ENCODE results near the gene FANCC. TPM values are rescaled to one million over a fixed set of nuclear protein-coding genes. Genes with fewer than 3 reads are reported as not detected.
A peak's percentile ranks its signal among the peaks of the same experiment; 100 is the strongest.

FANCC gene
- total and polyA plus RNA-seq, 2 of the 13 experiments (the other 11 are each of a cell fraction or from before 2014, with no cell fraction given), result 7.4 to 8.6 TPM

GRCh38 chr9:95165004-95165403, 152.5 kb downstream of the FANCC start:
- DNase-seq (ENCODE audit: low spot score), result no peak

GRCh38 chr9:95157481-95158151, 159.9 kb downstream of the FANCC start:
- Histone ChIP-seq H4K20me1 (ENCODE audit: insufficient read depth, low read length) (no peaks in the 10 kb centered on the region), H3K4me2 (ENCODE audit: low read depth, low read length) (no peak overlapping the region), H3K4me3 (replicated peaks in 1 of 3; ENCODE audit: insufficient read depth in 1 of 3, low read depth in 2 of 3, low read length in 3 of 3) (no peak overlapping the region), H3K79me2 (ENCODE audit: insufficient read depth, low read length) (no peaks in the 10 kb centered on the region), H3K27ac (ENCODE audit: extremely low read length, insufficient read depth, low read length) (no peak overlapping the region), H3K9ac (ENCODE audit: insufficient read depth, low read depth, low read length) (no peak overlapping the region), H3K4me1 (ENCODE audit: insufficient read depth, low read length) (peaks cover 9% of the 10 kb centered on the region; the same call in 1 of the 2 replicates), H3K36me3 (replicated peaks in 1 of 2; ENCODE audit: control insufficient read depth in 1 of 2, insufficient read depth in 2 of 2, low read length in 2 of 2) (no peaks in the 10 kb centered on the region), H3K9me3 (ENCODE audit: low read length) (no peaks in the 10 kb centered on the region), H2AFZ (ENCODE audit: low read length) (no peak overlapping the region), H3K27me3 (ENCODE audit: control insufficient read depth in 1 of 2, insufficient read depth in 2 of 2, low read length in 2 of 2) (no peaks in the 10 kb centered on the region)
- 90% methylated on average over 7 of the region's 7 CpGs for WGBS (ENCODE audit: low lambda C conversion rate)
- ATAC-seq, result no peak
- no TSS peak for BruUV-seq (replicated peaks)
- in situ Hi-C loops (cut with HindIII; ENCODE audit: extremely low pct_ligation_motif_present, low pct_unique_long_range_greater_than_20kb), result no loop called here
- CTCF ChIA-PET (ENCODE audit: low intra/inter-chr PET ratio, low total read pairs), result no interaction called here
- no peak for FAIRE-seq
- POLR2A ChIA-PET, result no interaction called here
- intact Hi-C loops (cut with micrococcal nuclease; ENCODE audit: unreplicated experiment), result no loop called here
- peak; percentile 57 for DNase-seq (ENCODE audit: low spot score)
- TF ChIP-seq RNF219 (CRISPR knock-in tag; IDR thresholded peaks at IDR 0.05) (no peak), LBX2 (CRISPR knock-in tag; IDR thresholded peaks at IDR 0.05; ENCODE audit: borderline replicate concordance) (no peak), ZNF329 (CRISPR knock-in tag; IDR thresholded peaks at IDR 0.05; ENCODE audit: low read depth) (no peak), ZNF737 (CRISPR knock-in tag; IDR thresholded peaks at IDR 0.05; ENCODE audit: borderline replicate concordance) (no peak), TSC22D2 (CRISPR knock-in tag; IDR thresholded peaks at IDR 0.05; ENCODE audit: borderline replicate concordance) (no peak), ZNF644 (CRISPR knock-in tag; IDR thresholded peaks at IDR 0.05; ENCODE audit: low read depth) (0 out of 2 replicates have a peak, but pooled peaks have one; percentile 23), CEBPG (CRISPR knock-in tag; IDR thresholded peaks at IDR 0.05) (peak; percentile 91), SIX4 (CRISPR knock-in tag; IDR thresholded peaks at IDR 0.05) (no peak), JDP2 (CRISPR knock-in tag; IDR thresholded peaks at IDR 0.05; ENCODE audit: borderline replicate concordance) (no peak), TMF1 (CRISPR knock-in tag; IDR thresholded peaks at IDR 0.05; ENCODE audit: low read depth) (no peak)
- TF ChIP-seq, protein P1, sequence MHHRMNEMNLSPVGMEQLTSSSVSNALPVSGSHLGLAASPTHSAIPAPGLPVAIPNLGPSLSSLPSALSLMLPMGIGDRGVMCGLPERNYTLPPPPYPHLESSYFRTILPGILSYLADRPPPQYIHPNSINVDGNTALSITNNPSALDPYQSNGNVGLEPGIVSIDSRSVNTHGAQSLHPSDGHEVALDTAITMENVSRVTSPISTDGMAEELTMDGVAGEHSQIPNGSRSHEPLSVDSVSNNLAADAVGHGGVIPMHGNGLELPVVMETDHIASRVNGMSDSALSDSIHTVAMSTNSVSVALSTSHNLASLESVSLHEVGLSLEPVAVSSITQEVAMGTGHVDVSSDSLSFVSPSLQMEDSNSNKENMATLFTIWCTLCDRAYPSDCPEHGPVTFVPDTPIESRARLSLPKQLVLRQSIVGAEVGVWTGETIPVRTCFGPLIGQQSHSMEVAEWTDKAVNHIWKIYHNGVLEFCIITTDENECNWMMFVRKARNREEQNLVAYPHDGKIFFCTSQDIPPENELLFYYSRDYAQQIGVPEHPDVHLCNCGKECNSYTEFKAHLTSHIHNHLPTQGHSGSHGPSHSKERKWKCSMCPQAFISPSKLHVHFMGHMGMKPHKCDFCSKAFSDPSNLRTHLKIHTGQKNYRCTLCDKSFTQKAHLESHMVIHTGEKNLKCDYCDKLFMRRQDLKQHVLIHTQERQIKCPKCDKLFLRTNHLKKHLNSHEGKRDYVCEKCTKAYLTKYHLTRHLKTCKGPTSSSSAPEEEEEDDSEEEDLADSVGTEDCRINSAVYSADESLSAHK (CRISPR knock-in tag; IDR thresholded peaks at IDR 0.05; ENCODE audit: borderline replicate concordance), result no peak

More at GRCh38 chr9:95165004-95165403, 152.5 kb downstream of the FANCC start:
- no peak overlapping the region for H3K27ac ChIP-seq (ENCODE audit: extremely low read length, insufficient read depth, low read length)
- TF ChIP-seq MAFF (IDR thresholded peaks at IDR 0.05; ENCODE audit: low read depth, low read length), result 0 out of 2 replicates have a peak, but pooled peaks have one; percentile 20
- TF ChIP-seq BCL6 (CRISPR knock-in tag; IDR thresholded peaks at IDR 0.05), result no peak
- TF ChIP-seq MAFK (conservative IDR thresholded peaks at IDR 0.05 in 1 of 2, IDR thresholded peaks at IDR 0.05 in 1 of 2; ENCODE audit: low read length in 2 of 2), result peak in 1 of 2 experiments; percentile 66; a peak in 3 of 4 replicates
- intact Hi-C loops (cut with micrococcal nuclease; ENCODE audit: unreplicated experiment), result no loop called here
- BruUV-seq (replicated peaks), result no TSS peak
- no peak overlapping the region for H3K4me3 ChIP-seq (replicated peaks in 1 of 3; ENCODE audit: insufficient read depth in 1 of 3, low read depth in 2 of 3, low read length in 3 of 3)
- H4K20me1 ChIP-seq (ENCODE audit: insufficient read depth, low read length), result no peaks in the 10 kb centered on the region
- in situ Hi-C loops (cut with HindIII; ENCODE audit: extremely low pct_ligation_motif_present, low pct_unique_long_range_greater_than_20kb), result no loop called here
- ATAC-seq (no peak), FAIRE-seq (no peak)
- H3K9ac ChIP-seq (ENCODE audit: insufficient read depth, low read depth, low read length), result no peak overlapping the region
- no peak overlapping the region for H2AFZ ChIP-seq (ENCODE audit: low read length)
- H3K4me1 ChIP-seq (ENCODE audit: insufficient read depth, low read length), result no peaks in the 10 kb centered on the region
- 89% methylated on average over 1 of the region's 1 CpG for WGBS (ENCODE audit: low lambda C conversion rate)
- H3K27me3 ChIP-seq (ENCODE audit: control insufficient read depth in 1 of 2, insufficient read depth in 2 of 2, low read length in 2 of 2), result no peaks in the 10 kb centered on the region
- no peaks in the 10 kb centered on the region for H3K79me2 ChIP-seq (ENCODE audit: insufficient read depth, low read length)
- CTCF ChIA-PET (ENCODE audit: low intra/inter-chr PET ratio, low total read pairs), result no interaction called here
- POLR2A ChIA-PET, result no interaction called here
- H3K4me2 ChIP-seq (ENCODE audit: low read depth, low read length), result no peak overlapping the region
- no peaks in the 10 kb centered on the region for H3K9me3 ChIP-seq (ENCODE audit: low read length)
- peaks cover 2 to 7% of the 10 kb centered on the region in 2 experiments; a peak in 1 of 5 replicates for H3K36me3 ChIP-seq (replicated peaks in 1 of 2; ENCODE audit: control insufficient read depth in 1 of 2, insufficient read depth in 2 of 2, low read length in 2 of 2)
